Hepatocyte (in vitro differentiated cells): ENCODE data around the gene THBS2. TPM values are rescaled to one million over a fixed set of nuclear protein-coding genes. Genes with fewer than 3 reads are reported as not detected.

Experiments
- DNase-seq: peaks from one replicate; pipeline ENCODE4 v3.0.0-alpha.2; 2016; ENCODE audit warnings: low spot score
- H2AFZ ChIP-seq: fragments of 200-600 bp; sonication (generic); 2 replicates; pipeline ENCODE4 v1.6.0; 2016; ENCODE audit warnings: antibody characterized with exemption, mild to moderate bottlenecking
- H3K27ac ChIP-seq: fragments of 200-600 bp; sonication (generic); 2 replicates; pipeline ENCODE4 v1.5.1; 2016; ENCODE audit warnings: mild to moderate bottlenecking
- H3K27me3 ChIP-seq: fragments of 200-600 bp; sonication (generic); 2 replicates; pipeline ENCODE4 v1.6.1; 2016
- H3K36me3 ChIP-seq: fragments of 200-600 bp; sonication (generic); replicated peaks from 2 replicates; pipeline ENCODE4 v1.5.1; 2016; ENCODE audit warnings: low read depth; ENCODE audit not compliant: insufficient read depth
- H3K4me1 ChIP-seq: fragments of 200-600 bp; sonication (generic); 2 replicates; pipeline ENCODE4 v1.5.1; 2016; ENCODE audit warnings: mild to moderate bottlenecking, moderate library complexity; ENCODE audit not compliant: insufficient read depth
- H3K4me2 ChIP-seq: fragments of 200-600 bp; sonication (generic); 2 replicates; pipeline ENCODE4 v1.6.0; 2016
- H3K4me3 ChIP-seq: fragments of 200-600 bp; sonication (generic); 2 replicates; pipeline ENCODE4 v1.5.1; 2016; ENCODE audit warnings: mild to moderate bottlenecking
- H3K79me2 ChIP-seq: fragments of 200-600 bp; sonication (generic); 2 replicates; pipeline ENCODE4 v1.6.0; 2017; ENCODE audit warnings: mild to moderate bottlenecking
- H3K9me2 ChIP-seq: fragments of 200-600 bp; sonication (generic); replicated peaks from 2 replicates; pipeline ENCODE4 v1.6.0; 2017; ENCODE audit warnings: mild to moderate bottlenecking; ENCODE audit not compliant: insufficient read depth
- H3K9me3 ChIP-seq: fragments of 200-600 bp; sonication (generic); 2 replicates; pipeline ENCODE4 v1.5.1; 2016; ENCODE audit warnings: low read depth, mild to moderate bottlenecking
- H4K20me1 ChIP-seq: fragments of 200-600 bp; sonication (generic); 2 replicates; pipeline ENCODE4 v1.6.0; 2016; ENCODE audit warnings: mild to moderate bottlenecking; ENCODE audit not compliant: insufficient read depth, poor library complexity, severe bottlenecking
- EZH2 ChIP-seq: fragments of 200-600 bp; sonication (generic); IDR thresholded peaks from 2 replicates; pipeline ENCODE4 v1.6.1; 2016; ENCODE audit warnings: antibody characterized with exemption, mild to moderate bottlenecking, borderline replicate concordance
- EZH2phosphoT487 ChIP-seq: fragments of 200-600 bp; sonication (generic); IDR thresholded peaks from one replicate; pipeline ENCODE4 v1.6.1; 2018; ENCODE audit warnings: antibody characterized with exemption, mild to moderate bottlenecking, low read depth, moderate library complexity; ENCODE audit not compliant: unreplicated experiment, severe bottlenecking
- WGBS: methylation state at CpG from one replicate; pipeline ENCODE4 v1.1.6; 2016; ENCODE audit warnings: low lambda C conversion rate; ENCODE audit errors: missing lambda C conversion rate; 5-methylcytosine and 5-hydroxymethylcytosine counted together
- polyA plus RNA-seq: library from polyadenylated mRNA; unstranded; fragments of >200 nt; fragmentation: Nextera tagmentation; extraction: Ambion mirVana; gene quantifications from 2 replicates; pipeline ENCODE4 v1.2.1, GENCODE V29; 2016
- total RNA-seq: library from RNA; depleted of rRNA; stranded (reverse); fragments of >200 nt; gene quantifications from 2 replicates; pipeline ENCODE4 v1.2.3, GENCODE V29; 2014
- TF ChIP-seq, protein P1 (sequence below): fragments of 200-600 bp; sonication (generic); IDR thresholded peaks from 2 replicates; pipeline ENCODE4 v1.5.1; 2016; ENCODE audit warnings: antibody characterized with exemption, mild to moderate bottlenecking; ENCODE audit not compliant: poor library complexity

The THBS2 gene
- total and polyA plus RNA-seq, 2 experiments from 2014 or later: 3.9 to 5.5 TPM

DNA sequence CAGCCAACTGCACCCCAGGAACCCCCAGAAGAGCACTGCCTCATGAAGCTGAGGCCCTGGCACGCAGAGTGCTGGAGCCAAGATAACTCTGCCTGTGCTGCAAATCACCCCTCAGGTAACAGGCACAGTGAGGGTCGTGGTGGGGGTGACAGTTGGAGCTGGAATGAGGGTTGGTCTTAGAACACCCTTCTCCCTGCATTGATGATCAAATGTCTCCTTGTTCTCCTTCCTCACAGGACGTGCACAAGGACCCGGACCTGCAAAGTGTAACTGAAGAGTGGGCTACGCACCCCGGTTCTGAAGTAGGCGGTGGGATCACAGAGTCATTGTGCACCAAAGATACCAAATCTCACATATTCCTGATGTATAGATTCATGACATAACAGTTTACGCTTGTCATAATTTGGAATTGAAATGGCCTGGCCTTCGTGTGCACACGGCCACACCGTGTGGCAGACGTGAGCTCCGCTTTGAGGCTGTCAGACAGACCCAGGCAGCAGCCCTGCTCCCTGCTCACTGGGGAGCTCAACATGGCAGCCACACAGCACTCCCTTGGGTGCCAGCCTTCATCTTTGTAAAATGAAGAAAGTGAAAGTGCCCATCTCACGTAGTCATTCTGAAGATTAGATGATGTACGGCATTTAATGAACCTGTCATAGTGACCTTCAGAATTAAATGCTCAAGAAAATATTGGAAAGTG is 8.8 kb downstream of the THBS2 start:
- H4K20me1 ChIP-seq: no peaks in the 10 kb centered on the region
- H3K4me3 ChIP-seq: no peak overlapping the region
- H3K27ac ChIP-seq: no peak overlapping the region
- TF ChIP-seq EZH2: no peak
- TF ChIP-seq, protein P1, sequence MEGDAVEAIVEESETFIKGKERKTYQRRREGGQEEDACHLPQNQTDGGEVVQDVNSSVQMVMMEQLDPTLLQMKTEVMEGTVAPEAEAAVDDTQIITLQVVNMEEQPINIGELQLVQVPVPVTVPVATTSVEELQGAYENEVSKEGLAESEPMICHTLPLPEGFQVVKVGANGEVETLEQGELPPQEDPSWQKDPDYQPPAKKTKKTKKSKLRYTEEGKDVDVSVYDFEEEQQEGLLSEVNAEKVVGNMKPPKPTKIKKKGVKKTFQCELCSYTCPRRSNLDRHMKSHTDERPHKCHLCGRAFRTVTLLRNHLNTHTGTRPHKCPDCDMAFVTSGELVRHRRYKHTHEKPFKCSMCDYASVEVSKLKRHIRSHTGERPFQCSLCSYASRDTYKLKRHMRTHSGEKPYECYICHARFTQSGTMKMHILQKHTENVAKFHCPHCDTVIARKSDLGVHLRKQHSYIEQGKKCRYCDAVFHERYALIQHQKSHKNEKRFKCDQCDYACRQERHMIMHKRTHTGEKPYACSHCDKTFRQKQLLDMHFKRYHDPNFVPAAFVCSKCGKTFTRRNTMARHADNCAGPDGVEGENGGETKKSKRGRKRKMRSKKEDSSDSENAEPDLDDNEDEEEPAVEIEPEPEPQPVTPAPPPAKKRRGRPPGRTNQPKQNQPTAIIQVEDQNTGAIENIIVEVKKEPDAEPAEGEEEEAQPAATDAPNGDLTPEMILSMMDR: no peak
- no peak for TF ChIP-seq EZH2phosphoT487
- no peak for DNase-seq
- no peaks in the 10 kb centered on the region for H3K27me3 ChIP-seq
- no peaks in the 10 kb centered on the region for H3K36me3 ChIP-seq
- no peaks in the 10 kb centered on the region for H3K9me3 ChIP-seq
- no peak overlapping the region for H2AFZ ChIP-seq
- WGBS: 96% methylated on average over 15 of the region's 15 CpGs
- no peaks in the 10 kb centered on the region for H3K79me2 ChIP-seq
- H3K4me2 ChIP-seq: no peak overlapping the region
- H3K9me2 ChIP-seq: no peaks in the 10 kb centered on the region
- H3K4me1 ChIP-seq: peaks cover 5% of the 10 kb centered on the region

DNA sequence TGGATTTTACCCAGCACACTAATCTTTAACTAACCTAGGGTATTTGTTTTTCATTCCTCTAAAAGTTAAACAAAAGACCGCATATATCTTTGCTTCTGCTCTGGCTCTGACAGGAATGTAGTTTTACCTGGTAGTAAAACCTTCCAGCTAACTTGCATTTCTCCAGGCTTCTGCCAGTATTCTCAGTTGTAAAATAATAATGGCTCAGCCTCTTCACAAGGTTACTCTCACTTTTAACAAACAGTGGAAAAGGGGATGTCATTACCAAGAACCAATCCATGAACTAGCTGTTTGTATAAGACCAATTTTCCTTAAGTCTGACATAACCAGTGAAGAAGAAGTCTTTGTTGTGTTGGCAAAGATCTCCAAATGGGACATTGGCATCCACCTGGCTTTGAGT is 10.0 kb downstream of the THBS2 start:
- Histone ChIP-seq H3K4me2 (no peak overlapping the region), H3K9me2 (no peaks in the 10 kb centered on the region), H3K9me3 (no peaks in the 10 kb centered on the region), H3K4me1 (peaks cover 5% of the 10 kb centered on the region), H3K4me3 (no peak overlapping the region), H3K27ac (peak overlapping the region; percentile 17), H2AFZ (no peak overlapping the region), H3K27me3 (no peaks in the 10 kb centered on the region), H3K79me2 (no peaks in the 10 kb centered on the region), H4K20me1 (no peaks in the 10 kb centered on the region), H3K36me3 (no peaks in the 10 kb centered on the region)
- 25% methylated on average over 1 of the region's 1 CpG for WGBS
- no peak for DNase-seq
- TF ChIP-seq EZH2: no peak
- TF ChIP-seq, protein P1: no peak
- TF ChIP-seq EZH2phosphoT487: peak; percentile 95

DNA sequence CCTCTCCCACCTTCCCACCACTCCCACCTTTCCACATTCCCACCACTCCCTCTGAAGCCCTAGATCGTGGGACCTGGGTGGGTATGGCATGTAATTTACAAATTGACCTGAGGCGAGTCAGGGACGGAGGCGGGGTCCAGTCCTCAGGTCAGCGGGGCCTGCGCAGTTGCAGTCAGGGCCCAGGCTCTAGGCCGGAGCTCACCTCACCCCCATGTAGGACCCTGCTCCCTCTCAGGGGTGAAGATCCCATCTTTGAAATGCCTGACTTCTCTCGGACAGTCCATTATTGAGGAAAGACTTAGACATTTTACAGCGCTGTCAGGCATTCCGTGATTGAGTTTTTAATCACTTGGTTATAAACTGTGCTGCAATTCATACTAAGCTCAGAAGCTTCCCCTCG is 10.5 kb downstream of the THBS2 start:
- Histone ChIP-seq H3K36me3 (no peaks in the 10 kb centered on the region), H2AFZ (no peak overlapping the region), H4K20me1 (no peaks in the 10 kb centered on the region), H3K27me3 (no peaks in the 10 kb centered on the region), H3K4me2 (no peak overlapping the region), H3K27ac (no peak overlapping the region), H3K9me2 (no peaks in the 10 kb centered on the region), H3K4me1 (peaks cover 5% of the 10 kb centered on the region), H3K79me2 (no peaks in the 10 kb centered on the region), H3K4me3 (no peak overlapping the region), H3K9me3 (no peaks in the 10 kb centered on the region)
- no peak for TF ChIP-seq EZH2phosphoT487
- no peak for TF ChIP-seq EZH2
- TF ChIP-seq, protein P1: no peak
- whole genome bisulfite sequencing: 78% methylated on average over 11 of the region's 11 CpGs
- no peak for DNase-seq
